NCI-H128 (cell line): ENCODE measurements around the gene COG5.
"Not testable (repeated sequence)": the region's sequence is repeated elsewhere in the genome, so short reads cannot be mapped to it uniquely, and the experiment has no call there.

Experiments
- DNase-seq: peaks from one replicate; lab custom pipeline; 2025; ENCODE audit not compliant: unreplicated experiment; lab: John Stamatoyannopoulos, UW

Gene COG5

GRCh38 chr7:107284911-107285479, 278.7 kb downstream of the COG5 start:
- DNase-seq, result no peak

GRCh38 chr7:107277331-107277730, 286.4 kb downstream of the COG5 start:
- DNase-seq, result no peak

DNA sequence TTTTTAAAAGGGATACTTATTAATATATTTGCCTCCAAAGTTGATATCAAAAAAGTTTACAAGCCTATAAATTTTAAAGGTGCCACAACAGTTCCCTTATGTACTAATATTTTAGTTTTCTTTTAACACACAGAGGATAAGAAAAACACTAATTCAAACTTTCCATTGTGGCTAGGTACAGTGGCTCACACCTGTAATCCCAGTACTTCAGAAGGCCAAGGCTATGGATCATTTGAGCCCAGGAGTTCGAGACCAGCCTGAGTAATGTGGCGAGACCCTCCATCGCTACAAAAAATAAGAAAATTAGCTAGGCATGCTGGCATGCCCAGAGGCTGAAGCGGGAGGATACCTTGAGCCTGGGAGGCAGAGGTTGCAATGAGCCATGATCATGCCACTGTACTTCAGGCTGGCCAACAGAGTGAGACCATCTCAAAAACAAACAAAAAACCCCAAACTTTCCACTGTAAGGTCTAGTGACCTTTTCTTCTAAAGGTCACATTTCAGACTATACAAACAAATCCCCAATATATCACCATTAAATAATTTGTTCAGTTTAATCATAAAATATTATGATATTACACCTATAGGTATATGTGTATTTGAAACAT, 287.4 kb downstream of the COG5 start:
- DNase-seq, result no peak

DNA sequence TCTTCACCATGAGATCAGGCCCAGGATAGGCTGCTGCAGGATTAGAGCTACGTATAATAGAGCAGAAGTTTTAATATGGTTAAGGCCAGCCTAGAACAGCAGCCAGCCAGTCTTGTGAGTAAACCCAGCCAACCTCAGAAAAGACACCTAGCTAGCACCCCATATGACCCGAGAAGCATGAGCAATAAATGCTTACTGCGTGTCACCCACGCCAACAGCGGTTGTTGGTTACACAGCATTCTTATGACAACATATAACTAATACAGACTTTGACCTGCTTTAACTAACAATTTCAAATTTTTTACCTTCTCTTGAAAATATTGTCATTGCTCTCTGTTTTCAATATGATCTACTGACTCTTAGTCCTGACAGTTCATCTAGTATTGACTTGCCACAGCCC, 289.2 kb downstream of the COG5 start:
- DNase-seq, result no peak

DNA sequence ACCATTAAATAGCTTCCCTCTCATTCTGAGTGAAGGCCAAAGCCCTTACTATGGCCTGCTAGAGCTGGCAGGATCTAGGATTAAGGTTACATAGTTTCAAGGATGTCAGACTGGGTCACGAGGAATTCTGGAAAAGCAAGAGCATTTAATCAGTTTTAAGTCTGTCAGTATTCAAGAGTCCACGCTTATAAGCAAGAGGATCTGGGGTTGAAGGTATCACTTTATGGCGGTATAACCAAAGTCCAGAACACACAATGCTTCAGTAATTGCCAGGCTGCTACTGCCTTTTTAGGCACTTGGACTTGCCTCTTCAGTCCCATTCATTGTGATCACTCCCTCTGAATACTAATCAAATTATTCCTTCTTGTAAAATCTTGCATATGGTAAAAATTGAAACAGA, 293.9 kb downstream of the COG5 start:
- no peak for DNase-seq

- no peak for DNase-seq
Measured at GRCh38 chr7:107268594-107268993, 295.1 kb downstream of the COG5 start.

- no peak for DNase-seq
Measured at GRCh38 chr7:107267138-107267537, 296.6 kb downstream of the COG5 start.

- DNase-seq, result no peak
Measured at GRCh38 chr7:107264723-107265122, 299.0 kb downstream of the COG5 start.

GRCh38 chr7:107262857-107263256, 300.9 kb downstream of the COG5 start:
- no peak for DNase-seq

DNA sequence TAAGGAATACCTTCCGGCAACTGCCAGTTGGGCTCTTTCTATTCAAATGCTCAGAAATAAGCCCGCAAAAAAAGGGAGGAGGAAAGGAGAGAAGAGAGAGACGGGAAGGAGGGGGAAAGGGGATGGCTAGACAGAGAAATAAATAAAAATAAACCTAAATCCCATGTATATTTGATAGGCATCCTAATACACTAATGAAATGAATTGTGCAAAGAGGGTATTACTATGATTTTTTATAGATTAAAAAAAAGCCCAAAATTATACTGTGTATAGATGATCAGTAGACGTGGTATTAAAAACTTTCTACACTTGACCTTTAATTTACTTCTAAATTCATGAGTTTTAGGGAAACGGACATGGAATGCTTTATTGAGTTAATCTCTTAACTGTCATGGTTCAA, 305.0 kb downstream of the COG5 start:
- DNase-seq, result no peak

- DNase-seq, result no peak
Measured at GRCh38 chr7:107255602-107256001, 308.1 kb downstream of the COG5 start.

DNA sequence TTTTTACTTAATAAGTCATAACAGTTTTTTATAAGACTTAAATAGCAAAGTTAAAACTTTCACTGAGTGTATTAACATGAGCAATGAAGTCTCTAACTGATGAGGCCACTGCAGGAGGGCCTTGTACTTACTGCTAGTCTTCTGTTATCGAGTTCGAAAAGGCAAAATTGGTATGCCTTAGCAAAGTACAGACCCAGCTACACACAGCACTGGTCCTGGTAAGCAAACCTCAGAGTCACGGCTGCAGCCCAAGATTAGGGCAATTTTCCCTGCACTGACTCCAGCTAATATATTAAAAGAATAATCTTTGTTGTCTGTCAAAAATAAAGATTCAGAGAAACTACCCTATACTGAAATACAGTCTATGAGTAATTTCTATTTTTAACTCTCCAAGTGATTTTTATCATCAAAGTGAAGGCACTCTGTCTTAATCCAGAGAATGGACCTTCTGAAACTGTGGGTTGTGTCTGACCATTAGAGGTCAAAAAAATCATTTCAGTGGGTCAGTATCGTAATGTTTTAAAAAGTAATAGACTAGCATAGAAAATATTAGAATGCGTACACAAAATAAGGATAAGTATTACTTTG, 309.2 kb downstream of the COG5 start:
- no peak for DNase-seq

- DNase-seq, result no peak
Measured at GRCh38 chr7:107253599-107253998, 310.1 kb downstream of the COG5 start.

- no peak for DNase-seq
Measured at GRCh38 chr7:107251963-107252362, 311.8 kb downstream of the COG5 start.

GRCh38 chr7:107248551-107249316, 315.0 kb downstream of the COG5 start:
- DNase-seq, result no peak

DNA sequence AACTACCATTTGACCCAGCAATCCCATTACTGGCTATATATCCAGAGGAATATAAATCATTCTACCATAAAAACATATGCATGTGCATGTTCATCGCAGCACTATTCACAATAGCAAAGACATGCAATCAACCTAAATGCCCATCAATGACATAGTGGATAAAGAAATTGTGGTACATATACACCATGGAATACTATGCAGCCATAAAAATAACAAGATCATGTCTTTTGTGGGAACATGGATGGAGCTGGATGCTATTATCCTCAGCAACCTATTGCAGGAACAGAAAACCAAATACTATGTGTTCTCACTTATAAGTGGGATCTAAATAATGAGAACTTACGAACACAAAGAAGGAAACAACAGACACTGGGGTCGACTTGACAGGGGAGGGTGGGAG, 316.9 kb downstream of the COG5 start:
- DNase-seq, result not testable (repeated sequence)

GRCh38 chr7:107244613-107245012, 319.1 kb downstream of the COG5 start:
- no peak for DNase-seq

- DNase-seq, result no peak
Measured at GRCh38 chr7:107242267-107242666, 321.5 kb downstream of the COG5 start.

GRCh38 chr7:107237451-107237850, 326.3 kb downstream of the COG5 start:
- DNase-seq, result no peak

GRCh38 chr7:107236862-107237261, 326.9 kb downstream of the COG5 start:
- DNase-seq, result no peak

DNA sequence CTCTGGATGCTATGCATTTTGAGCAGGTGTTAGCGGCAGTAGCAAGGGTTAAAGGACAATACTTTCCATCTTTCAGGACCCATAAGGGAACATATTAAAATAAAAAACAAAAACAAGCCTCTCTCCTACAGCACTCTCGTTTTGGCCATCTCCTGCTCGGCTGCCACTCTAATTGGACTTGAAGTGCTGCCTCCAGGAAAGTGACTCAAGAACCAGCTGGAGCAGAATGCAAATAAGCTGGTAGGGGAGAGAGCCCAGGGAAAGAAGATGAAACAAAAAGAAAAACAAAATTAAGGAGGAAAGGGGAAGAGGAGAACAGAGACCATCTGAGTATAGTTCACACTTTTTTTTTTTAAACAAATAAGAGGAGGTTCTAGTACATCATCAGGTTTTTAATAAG, 329.3 kb downstream of the COG5 start:
- DNase-seq, result peak; percentile 7

DNA sequence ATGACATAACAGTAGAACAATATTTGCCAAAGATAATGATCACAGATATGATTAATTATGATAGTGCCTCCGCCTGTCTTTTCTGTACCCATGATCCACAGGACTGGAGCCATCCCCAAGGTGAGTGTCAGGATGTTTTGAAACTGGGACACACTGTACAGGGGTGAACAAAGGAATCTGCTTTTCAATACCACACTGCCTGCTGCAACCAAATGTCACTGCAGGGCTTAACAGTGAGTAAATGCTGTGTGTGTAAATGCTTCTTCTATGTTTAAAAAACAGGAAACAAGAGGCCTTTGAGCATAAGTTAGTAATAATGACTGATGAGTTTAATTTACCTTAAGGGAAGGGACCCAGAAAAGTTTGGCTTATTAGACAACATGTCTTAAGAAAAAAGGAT, 329.7 kb downstream of the COG5 start:
- DNase-seq, result no peak
